PC-3 (cell line): ENCODE measurements around the gene OCA2. TPM values are rescaled to one million over a fixed set of nuclear protein-coding genes. Genes with fewer than 3 reads are reported as not detected.

Experiments used
- ATAC-seq: fragments of 200-7000 bp; cut with Tn5 transposase; 2 replicates; pipeline ENCODE4 v1.9.1; 2020; ENCODE audit warnings: mild to moderate bottlenecking, moderate library complexity
- BruUV-seq: library from RNA; stranded (reverse); fragments of 400-500 nt; replicated peaks from 2 replicates; lab custom pipeline; 2021; lab: Mats Ljungman, UMichigan
- CTCF ChIA-PET: fragments of 300-600 bp; sonication (Branson Sonifier 250); formaldehyde crosslinking; loops from one replicate; lab custom pipeline; 2022; ENCODE audit warnings: antibody characterized with exemption; lab: Charles Lee
- POLR2A ChIA-PET: fragments of 300-600 bp; sonication (Branson Sonifier 250); formaldehyde crosslinking; loops from one replicate; lab custom pipeline; 2022; ENCODE audit warnings: antibody characterized with exemption; ENCODE audit not compliant: unreplicated experiment; lab: Charles Lee
- DNase-seq: peaks from one replicate; pipeline ENCODE4 v3.0.0-alpha.2; 2015
- H2AFZ ChIP-seq: fragments of 300-600 bp; sonication (generic); 2 replicates; pipeline ENCODE4 v1.6.0; 2016; ENCODE audit warnings: antibody characterized with exemption, low read length
- H3F3A ChIP-seq: fragments of 300-600 bp; sonication (generic); one replicate; pipeline ENCODE4 v1.6.0; 2017; ENCODE audit warnings: antibody characterized with exemption, low read length, control low read depth, mild to moderate bottlenecking; ENCODE audit not compliant: unreplicated experiment
- H3K27ac ChIP-seq: fragments of 300-600 bp; sonication (generic); 2 replicates; pipeline ENCODE4 v1.5.1; 2016; ENCODE audit warnings: mild to moderate bottlenecking, low read length
- H3K27me3 ChIP-seq: fragments of 300-600 bp; sonication (generic); 2 replicates; pipeline ENCODE4 v1.6.1; 2016; ENCODE audit warnings: low read length, mixed read lengths
- H3K36me3 ChIP-seq: fragments of 300-600 bp; sonication (generic); 2 replicates; pipeline ENCODE4 v1.6.1; 2016; ENCODE audit warnings: low read depth, mixed run types, low read length, mixed read lengths
- H3K4me1 ChIP-seq: fragments of 300-600 bp; sonication (generic); 2 replicates; pipeline ENCODE4 v1.5.1; 2016; ENCODE audit warnings: low read length; ENCODE audit not compliant: insufficient read depth
- H3K4me2 ChIP-seq: fragments of 300-600 bp; sonication (generic); 2 replicates; pipeline ENCODE4 v1.6.0; 2016; ENCODE audit warnings: low read length
- H3K4me3 ChIP-seq: fragments of 300-600 bp; sonication (generic); 2 replicates; pipeline ENCODE4 v1.5.1; 2016; ENCODE audit warnings: mild to moderate bottlenecking, low read length, mixed read lengths
- H3K79me2 ChIP-seq: fragments of 300-600 bp; sonication (generic); 2 replicates; pipeline ENCODE4 v1.6.1; 2017; ENCODE audit warnings: low read length, mixed read lengths
- H3K9ac ChIP-seq: fragments of 300-600 bp; sonication (generic); 2 replicates; pipeline ENCODE4 v1.6.0; 2016; ENCODE audit warnings: mild to moderate bottlenecking, low read length
- H3K9me2 ChIP-seq: fragments of 300-600 bp; sonication (generic); replicated peaks from 2 replicates; pipeline ENCODE4 v1.6.1; 2016; ENCODE audit warnings: mixed run types, low read length, mixed read lengths
- H3K9me3 ChIP-seq: fragments of 300-600 bp; sonication (generic); 2 replicates; pipeline ENCODE4 v1.6.1; 2016; ENCODE audit warnings: low read length, mixed read lengths
- H4K20me1 ChIP-seq: fragments of 300-600 bp; sonication (generic); 2 replicates; pipeline ENCODE4 v1.6.1; 2016; ENCODE audit warnings: low read length, mixed read lengths
- EZH2 ChIP-seq: fragments of 300-600 bp; sonication (generic); IDR thresholded peaks from one replicate; pipeline ENCODE4 v1.6.1; 2017; ENCODE audit warnings: antibody characterized with exemption, mild to moderate bottlenecking, low read length; ENCODE audit not compliant: unreplicated experiment
- EZH2phosphoT487 ChIP-seq: fragments of 300-600 bp; sonication (generic); IDR thresholded peaks from 2 replicates; pipeline ENCODE4 v1.6.1; 2018; ENCODE audit warnings: mild to moderate bottlenecking, antibody characterized with exemption, low read length, borderline replicate concordance
- intact Hi-C: fragments of 100-400 bp; cut with micrococcal nuclease; formaldehyde crosslinking; loops from 2 replicates; pipeline ENCODE4 v1.9.0; 2023
- total RNA-seq: library from RNA; depleted of rRNA; stranded (reverse); fragments of >200 nt; gene quantifications from 2 replicates; pipeline ENCODE4 v1.2.3, GENCODE V29; 2014
- TF ChIP-seq, protein P1 (sequence below): fragments of 300-600 bp; sonication (generic); conservative IDR thresholded peaks from 2 replicates; pipeline ENCODE4 v1.5.1; 2017; ENCODE audit warnings: antibody characterized with exemption, low read depth, mild to moderate bottlenecking, low read length

Gene OCA2
- total RNA-seq, 1 experiment from 2014 or later, result not detected

DNA sequence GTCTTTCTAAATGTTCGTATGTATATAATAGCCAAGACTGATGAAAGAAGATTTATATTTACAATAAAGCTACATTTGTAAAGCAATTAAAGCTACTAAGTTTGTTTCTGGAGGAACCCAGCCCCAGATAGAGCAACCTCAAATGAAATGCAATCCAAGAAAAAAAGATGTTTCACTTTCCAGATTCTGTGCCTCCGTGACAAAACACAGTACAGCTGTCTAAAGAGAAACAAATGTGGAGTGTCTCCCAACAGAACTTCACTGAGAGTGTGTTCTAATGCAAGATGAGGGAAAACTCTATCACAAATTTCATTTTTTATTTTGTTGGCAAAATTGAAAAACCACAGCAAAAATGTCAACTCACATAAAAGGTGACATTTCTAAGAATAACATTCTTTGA is 317.0 kb downstream of the OCA2 start:
- Histone ChIP-seq H3K9ac (no peak overlapping the region), H3K27me3 (no peaks in the 10 kb centered on the region), H3K4me1 (no peaks in the 10 kb centered on the region), H3K79me2 (no peaks in the 10 kb centered on the region), H3K4me2 (no peak overlapping the region), H3K9me3 (0 out of 2 replicates have a peak, but pooled peaks cover 24% of the 10 kb centered on the region), H3K27ac (no peak overlapping the region), H4K20me1 (no peaks in the 10 kb centered on the region), H3K36me3 (no peaks in the 10 kb centered on the region), H2AFZ (no peak overlapping the region), H3F3A (no peaks in the 10 kb centered on the region), H3K4me3 (no peak overlapping the region), H3K9me2 (no peaks in the 10 kb centered on the region)
- no TSS peak for BruUV-seq
- intact Hi-C loops, result no loop called here
- DNase-seq (no peak), ATAC-seq (no peak)
- POLR2A ChIA-PET, result no interaction called here
- TF ChIP-seq, protein P1, sequence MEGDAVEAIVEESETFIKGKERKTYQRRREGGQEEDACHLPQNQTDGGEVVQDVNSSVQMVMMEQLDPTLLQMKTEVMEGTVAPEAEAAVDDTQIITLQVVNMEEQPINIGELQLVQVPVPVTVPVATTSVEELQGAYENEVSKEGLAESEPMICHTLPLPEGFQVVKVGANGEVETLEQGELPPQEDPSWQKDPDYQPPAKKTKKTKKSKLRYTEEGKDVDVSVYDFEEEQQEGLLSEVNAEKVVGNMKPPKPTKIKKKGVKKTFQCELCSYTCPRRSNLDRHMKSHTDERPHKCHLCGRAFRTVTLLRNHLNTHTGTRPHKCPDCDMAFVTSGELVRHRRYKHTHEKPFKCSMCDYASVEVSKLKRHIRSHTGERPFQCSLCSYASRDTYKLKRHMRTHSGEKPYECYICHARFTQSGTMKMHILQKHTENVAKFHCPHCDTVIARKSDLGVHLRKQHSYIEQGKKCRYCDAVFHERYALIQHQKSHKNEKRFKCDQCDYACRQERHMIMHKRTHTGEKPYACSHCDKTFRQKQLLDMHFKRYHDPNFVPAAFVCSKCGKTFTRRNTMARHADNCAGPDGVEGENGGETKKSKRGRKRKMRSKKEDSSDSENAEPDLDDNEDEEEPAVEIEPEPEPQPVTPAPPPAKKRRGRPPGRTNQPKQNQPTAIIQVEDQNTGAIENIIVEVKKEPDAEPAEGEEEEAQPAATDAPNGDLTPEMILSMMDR, result no peak
- TF ChIP-seq EZH2phosphoT487 (no peak), EZH2 (no peak)
- CTCF ChIA-PET, result no interaction called here

DNA sequence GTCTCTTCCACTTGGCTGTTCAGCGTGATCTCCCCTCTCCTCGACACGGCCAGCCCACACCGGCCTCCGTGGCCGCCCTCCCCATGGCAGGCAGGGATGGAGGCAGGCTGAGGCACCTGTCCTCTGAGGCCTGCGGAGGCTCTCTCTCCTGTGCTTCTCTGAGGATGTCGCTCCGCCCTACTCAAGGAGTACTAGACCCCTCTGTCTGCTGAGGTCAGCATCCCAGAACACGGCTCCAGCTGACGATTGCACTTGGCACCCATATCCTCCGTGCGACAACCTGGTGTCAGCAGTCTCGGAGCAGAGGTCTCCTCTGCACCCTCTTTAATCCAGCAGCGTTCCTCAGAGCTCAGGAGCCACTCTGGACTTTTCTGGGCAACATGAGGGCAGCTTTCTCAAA is 322.6 kb downstream of the OCA2 start:
- no peak overlapping the region for H2AFZ ChIP-seq
- H3K9ac ChIP-seq, result no peak overlapping the region
- no TSS peak for BruUV-seq
- 0 out of 2 replicates have a peak, but pooled peaks cover 6% of the 10 kb centered on the region for H3K9me3 ChIP-seq
- H3K9me2 ChIP-seq, result no peaks in the 10 kb centered on the region
- intact Hi-C loops, result no loop called here
- no peaks in the 10 kb centered on the region for H3K36me3 ChIP-seq
- H3K27me3 ChIP-seq, result no peaks in the 10 kb centered on the region
- ATAC-seq (no peak), DNase-seq (no peak)
- no peaks in the 10 kb centered on the region for H3F3A ChIP-seq
- H3K4me1 ChIP-seq, result no peaks in the 10 kb centered on the region
- ChIA-PET CTCF (no interaction called here), POLR2A (no interaction called here)
- H3K4me3 ChIP-seq, result no peak overlapping the region
- TF ChIP-seq EZH2, result no peak
- TF ChIP-seq, protein P1, result no peak
- TF ChIP-seq EZH2phosphoT487, result no peak
- no peaks in the 10 kb centered on the region for H4K20me1 ChIP-seq
- no peak overlapping the region for H3K27ac ChIP-seq
- H3K79me2 ChIP-seq, result no peaks in the 10 kb centered on the region
- no peak overlapping the region for H3K4me2 ChIP-seq

DNA sequence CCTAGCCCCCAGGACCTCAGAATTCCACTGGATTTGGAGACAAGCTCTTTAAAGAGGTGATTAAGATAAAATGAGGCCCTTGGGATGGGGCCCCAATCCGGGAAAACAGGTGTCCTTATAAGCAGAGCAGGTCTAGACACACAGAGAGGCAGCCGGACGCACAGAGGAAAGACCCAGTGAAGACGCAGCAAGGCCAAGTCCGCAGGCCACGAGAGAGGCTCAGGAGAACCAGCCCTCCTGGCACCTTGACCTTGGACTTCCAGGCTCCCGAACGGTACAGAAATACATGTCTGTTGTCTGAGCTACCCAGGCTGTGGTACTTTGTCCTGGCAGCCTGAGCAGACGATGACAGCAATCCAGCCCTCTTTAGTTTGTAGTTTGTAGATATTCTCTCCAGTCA is 324.5 kb downstream of the OCA2 start:
- TF ChIP-seq, protein P1, result no peak
- TF ChIP-seq EZH2 (no peak), EZH2phosphoT487 (no peak)
- ChIA-PET POLR2A (no interaction called here), CTCF (no interaction called here)
- Histone ChIP-seq H2AFZ (no peak overlapping the region), H3K9me3 (0 out of 2 replicates have a peak, but pooled peaks cover 6% of the 10 kb centered on the region), H3K27ac (no peak overlapping the region), H3F3A (no peaks in the 10 kb centered on the region), H3K4me3 (no peak overlapping the region), H3K4me2 (no peak overlapping the region), H3K36me3 (no peaks in the 10 kb centered on the region), H3K27me3 (no peaks in the 10 kb centered on the region), H4K20me1 (no peaks in the 10 kb centered on the region), H3K4me1 (no peaks in the 10 kb centered on the region), H3K9me2 (no peaks in the 10 kb centered on the region), H3K79me2 (no peaks in the 10 kb centered on the region), H3K9ac (no peak overlapping the region)
- BruUV-seq, result no TSS peak
- intact Hi-C loops, result no loop called here
- DNase-seq (no peak), ATAC-seq (no peak)
